IPS-NIHi11 (cell line): Measurements from ENCODE around the gene GSK3B.
"Not testable (repeated sequence)": the region's sequence is repeated elsewhere in the genome, so short reads cannot be mapped to it uniquely, and the experiment has no call there.

Experiments
- DNase-seq: peaks from one replicate; pipeline ENCODE4 v3.0.0; 2012; ENCODE audit warnings: mixed read lengths, low spot score

GSK3B gene

DNA sequence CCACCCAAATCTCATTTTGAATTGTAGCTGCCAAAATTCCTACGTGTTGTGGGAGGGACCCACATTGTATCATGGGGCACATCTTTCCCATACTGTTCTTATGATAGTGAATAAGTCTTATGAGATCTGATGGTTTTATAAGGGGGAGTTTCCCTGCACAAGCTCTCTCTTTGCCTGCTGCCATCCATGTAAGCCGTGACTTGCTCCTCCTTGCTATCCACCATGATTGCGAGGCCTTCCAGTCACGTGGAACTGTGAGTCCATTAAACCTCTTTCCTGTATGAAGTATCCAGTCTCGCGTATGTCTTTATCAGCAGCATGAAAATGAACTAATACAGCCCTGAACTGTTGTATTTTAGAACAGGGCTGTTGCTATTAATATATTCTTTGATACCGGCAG, 40.6 kb downstream of the GSK3B start:
- not testable (repeated sequence) for DNase-seq

DNA sequence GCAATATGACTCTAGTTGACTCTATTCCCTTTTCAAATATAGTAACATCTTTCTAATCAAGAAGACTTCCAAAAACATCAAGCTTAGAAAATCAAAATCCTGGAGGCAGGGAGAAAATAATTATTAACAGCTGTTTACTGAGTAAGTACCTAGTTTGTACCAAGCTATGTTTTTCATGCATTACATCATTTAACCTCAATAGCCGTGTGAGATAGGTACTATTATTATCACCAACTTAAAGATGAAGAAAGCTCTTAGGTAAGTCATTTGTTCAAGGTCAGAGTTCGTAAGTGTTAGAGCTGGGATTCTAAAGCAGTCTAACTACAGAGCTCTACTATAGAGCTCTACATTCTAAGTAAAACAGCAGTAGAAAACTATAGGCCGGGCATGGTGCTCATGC, 41.6 kb downstream of the GSK3B start:
- no peak for DNase-seq

- DNase-seq, result no peak
Measured at GRCh38 chr3:120052225-120052624, 42.0 kb downstream of the GSK3B start.

- DNase-seq, result not testable (repeated sequence)
Measured at GRCh38 chr3:120051570-120051969, 42.7 kb downstream of the GSK3B start.

GRCh38 chr3:120049881-120050539, 44.2 kb downstream of the GSK3B start:
- DNase-seq, result no peak

DNA sequence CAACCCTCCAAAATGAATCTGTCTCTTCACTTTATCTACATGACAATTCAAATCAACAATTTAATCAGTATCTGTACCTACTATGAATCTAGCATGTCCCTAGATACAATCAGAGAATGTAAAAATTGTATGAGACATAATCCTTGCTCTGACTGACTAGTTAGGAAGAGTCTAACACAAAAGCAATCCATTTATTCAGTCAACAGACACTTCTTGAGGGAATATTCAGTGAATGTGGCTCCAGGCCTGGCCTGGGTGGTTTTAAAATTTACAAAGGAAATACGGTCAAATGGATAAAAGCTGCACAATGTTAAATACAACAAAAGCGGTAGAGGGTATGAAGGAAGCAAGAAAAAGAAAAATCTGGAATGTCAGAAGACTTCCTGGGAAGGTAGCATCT, 45.2 kb downstream of the GSK3B start:
- no peak for DNase-seq

- DNase-seq, result no peak
Measured at GRCh38 chr3:120048355-120049041, 45.7 kb downstream of the GSK3B start.

DNA sequence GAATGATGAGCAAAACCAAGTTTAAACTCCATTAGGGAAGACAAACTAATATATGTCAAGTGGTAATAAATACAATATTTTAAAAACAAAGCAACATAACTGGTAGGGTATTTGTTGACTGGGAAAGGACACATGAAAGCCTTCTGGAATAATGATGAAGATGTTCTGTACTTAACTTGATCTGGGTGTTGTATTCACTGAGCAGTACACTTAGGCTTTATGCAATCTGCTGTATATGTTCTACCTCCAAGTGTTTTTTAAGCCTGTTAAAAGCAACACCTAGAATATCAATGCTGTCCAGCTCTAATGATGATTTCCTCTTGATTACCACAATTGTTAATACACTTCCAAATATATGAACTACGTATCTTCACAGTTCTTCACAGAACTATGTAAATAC, 46.6 kb downstream of the GSK3B start:
- no peak for DNase-seq

- no peak for DNase-seq
Measured at GRCh38 chr3:120040813-120041377, 53.4 kb downstream of the GSK3B start.

GRCh38 chr3:120039642-120040610, 54.3 kb downstream of the GSK3B start:
- DNase-seq, result no peak

DNA sequence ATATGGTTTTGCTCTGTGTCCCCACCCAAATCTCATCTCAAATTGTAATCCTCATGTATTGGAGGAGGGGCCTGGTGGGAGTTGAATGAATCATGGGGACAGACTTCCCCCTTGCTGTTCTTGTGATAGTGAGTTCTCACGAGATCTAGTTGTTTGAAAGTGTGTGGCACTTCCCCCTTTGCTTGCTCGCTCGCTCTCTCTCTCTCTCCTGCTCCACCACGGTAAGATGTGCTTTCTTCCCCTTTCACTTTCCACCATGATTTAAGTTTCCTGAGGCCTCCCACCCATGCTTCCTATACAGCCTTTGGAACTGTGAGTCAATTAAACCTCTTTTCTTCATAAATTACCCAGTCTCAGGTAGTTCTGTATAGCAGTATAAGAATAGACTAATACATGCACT, 60.7 kb downstream of the GSK3B start:
- no peak for DNase-seq

- DNase-seq, result no peak
Measured at GRCh38 chr3:120031561-120031960, 62.7 kb downstream of the GSK3B start.

GRCh38 chr3:120029749-120030148, 64.5 kb downstream of the GSK3B start:
- no peak for DNase-seq

DNA sequence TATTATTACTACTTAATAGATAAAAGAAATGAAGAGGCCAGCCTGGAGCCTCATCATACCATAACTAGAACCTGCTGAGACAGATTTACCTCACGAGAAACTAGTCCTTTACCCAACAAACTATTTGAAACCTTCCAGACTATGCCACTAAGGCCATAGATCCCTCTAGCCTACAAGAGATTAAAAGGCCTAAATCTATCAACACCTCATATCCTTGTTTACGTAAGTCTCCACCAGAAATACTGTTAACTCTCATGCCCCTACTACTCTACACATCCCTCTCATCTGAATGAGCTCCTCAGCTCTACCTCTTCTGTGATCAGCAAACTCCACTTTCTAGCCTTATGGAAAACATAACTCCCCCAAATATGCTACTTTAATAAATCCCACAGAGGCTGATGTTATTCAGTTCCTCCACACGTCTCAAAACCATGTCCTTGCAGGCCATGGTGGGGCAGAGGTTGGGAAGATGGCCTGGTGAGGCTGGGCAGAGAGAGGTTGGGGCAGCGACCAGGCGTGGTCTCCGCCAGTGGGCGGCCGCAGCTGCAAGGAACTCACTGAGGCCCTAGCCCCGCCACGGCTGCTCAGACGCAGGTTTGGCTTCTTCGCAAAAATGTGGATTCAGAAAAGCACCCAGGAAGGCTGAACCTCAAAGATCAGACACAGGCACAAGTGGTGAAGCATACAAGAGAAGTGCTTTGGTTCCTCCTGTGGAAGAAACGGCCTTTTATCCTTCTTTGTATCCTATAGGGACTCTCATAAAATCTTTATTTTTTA, 65.8 kb downstream of the GSK3B start:
- no peak for DNase-seq

DNA sequence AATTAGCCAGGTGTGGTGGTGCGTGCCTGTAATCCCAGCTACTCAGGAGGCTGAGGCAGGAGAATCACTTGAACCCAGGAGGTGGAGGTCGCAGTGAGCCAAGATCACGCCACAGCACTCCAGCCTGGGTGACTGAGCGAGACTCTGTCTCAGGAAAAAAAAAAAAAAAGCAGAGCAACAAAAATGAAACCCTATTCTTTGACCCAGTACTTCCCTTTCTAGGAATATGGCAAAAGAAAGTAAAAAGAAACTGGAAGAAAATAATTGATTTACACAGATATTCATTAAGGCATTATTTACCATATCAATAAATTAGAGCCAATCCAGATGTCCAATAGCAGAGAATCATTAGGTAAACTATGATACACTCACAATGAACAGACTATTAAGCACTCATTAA, 67.0 kb downstream of the GSK3B start:
- no peak for DNase-seq

- no peak for DNase-seq
Measured at GRCh38 chr3:120025520-120025919, 68.7 kb downstream of the GSK3B start.

DNA sequence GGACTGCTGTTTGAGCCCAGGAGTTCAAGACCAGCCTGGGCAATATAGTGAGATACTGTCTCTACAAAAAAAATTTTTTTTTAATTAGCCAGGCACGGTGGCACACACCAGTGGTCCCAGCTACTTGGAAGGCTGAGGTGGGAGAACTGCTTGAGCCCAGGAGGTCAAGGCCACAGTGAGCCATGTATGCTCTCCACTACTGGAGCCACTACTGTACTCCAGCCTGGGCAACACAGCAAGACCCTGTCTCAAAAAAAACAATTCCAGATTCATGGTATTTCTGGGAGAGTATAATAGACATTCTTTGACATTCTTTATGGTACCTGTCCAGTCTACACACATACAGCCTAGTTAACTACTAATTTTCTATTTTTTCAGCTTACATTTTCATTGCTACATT, 70.1 kb downstream of the GSK3B start:
- DNase-seq, result no peak

DNA sequence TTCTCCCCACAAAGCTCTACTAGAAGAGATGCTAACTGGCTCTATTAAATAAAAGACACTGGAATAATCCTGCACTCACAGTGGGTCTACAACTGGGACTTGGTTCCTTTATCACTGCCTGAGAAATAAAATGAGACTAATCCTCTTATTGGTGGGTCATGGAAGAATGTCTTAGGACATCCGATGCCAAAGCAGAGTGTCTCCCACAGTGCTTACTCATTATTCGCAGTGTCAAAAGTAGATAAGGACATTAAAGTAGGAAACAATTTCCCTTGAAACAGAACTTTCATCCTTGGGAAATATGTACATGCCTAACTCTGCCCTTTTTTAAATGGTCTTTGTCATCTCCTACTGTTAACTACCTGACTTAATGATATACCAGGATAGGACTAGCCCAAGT, 71.5 kb downstream of the GSK3B start:
- no peak for DNase-seq

DNA sequence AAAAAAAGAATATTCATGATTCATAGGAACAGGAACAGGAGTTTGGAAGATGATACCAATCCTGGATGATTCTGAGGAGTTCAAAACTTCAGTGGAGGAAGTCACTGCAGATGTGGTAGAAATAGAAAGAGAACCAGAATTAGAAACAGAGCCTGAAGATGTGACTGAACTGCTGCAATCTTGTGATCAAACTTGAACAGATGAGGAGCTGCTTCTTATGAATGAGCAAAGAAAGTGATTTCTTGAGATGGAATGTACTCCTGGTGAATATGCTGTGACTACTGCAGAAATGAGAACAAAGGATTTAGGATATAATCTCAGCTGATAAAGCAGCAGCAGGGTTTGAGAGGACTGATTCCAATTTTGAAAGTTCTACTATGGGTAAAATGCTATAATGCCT, 72.7 kb downstream of the GSK3B start:
- DNase-seq, result no peak

DNA sequence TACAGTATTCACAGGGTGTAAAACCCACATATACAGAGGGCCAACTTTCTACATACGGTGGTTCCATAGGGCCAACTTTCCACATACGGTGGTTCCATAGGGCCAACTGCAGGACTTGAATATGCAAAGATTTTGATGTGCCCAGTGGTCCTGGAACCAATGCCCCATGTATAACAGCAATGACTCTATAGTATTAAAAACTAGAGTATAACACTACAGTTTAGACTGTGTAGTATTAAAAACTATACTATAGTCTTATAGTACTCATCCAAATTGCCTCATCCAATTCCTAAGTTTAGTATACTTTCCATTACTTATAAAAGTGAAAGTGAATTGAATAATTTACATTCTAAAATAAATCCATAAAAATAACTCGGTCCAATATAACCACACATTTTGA, 75.9 kb downstream of the GSK3B start:
- DNase-seq, result no peak

DNA sequence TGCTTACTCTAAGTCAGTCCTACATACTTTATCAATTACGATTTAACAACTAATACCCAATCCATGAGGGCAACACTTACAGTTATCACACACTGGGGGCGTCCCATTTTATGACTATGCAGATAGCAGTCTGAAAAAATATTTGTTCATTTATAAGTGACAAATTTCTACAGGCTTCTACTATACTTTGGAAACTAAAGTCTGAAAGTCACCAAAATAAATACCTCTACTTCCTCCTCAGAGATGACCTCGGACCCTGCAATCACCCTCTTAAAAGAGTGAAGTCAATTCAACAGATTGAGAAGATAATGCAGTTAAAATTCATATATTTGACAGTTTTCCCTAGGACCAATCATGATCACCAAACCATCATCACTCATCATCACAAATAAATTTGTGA, 76.6 kb downstream of the GSK3B start:
- DNase-seq, result no peak

GRCh38 chr3:120013481-120013880, 80.8 kb downstream of the GSK3B start:
- DNase-seq, result no peak
